Activated naive CD4-positive, alpha-beta T cell treated with anti-CD3 and anti-CD28 coated beads for 36 hours (primary cell): ENCODE data around the gene SEMA3C. TPM values are rescaled to one million over a fixed set of nuclear protein-coding genes. Genes with fewer than 3 reads are reported as not detected.
"Not testable (repeated sequence)": the region's sequence is repeated elsewhere in the genome, so short reads cannot be mapped to it uniquely, and the experiment has no call there.

Experiments
- CTCF ChIA-PET: fragments of 350-600 bp; sonication (Branson Sonifier 250); formaldehyde crosslinking; loops from one replicate; lab custom pipeline; 2021; ENCODE audit warnings: antibody characterized with exemption; lab: Charles Lee
- DNase-seq: peaks from one replicate; pipeline ENCODE4 v3.0.0-alpha.2; 2020
- H3K27ac Mint-ChIP-seq: one replicate; pipeline ENCODE4 v1.8.0; 2021; ENCODE audit warnings: mild to moderate bottlenecking, mixed read lengths
- H3K27me3 Mint-ChIP-seq: one replicate; pipeline ENCODE4 v1.8.0; 2021; ENCODE audit warnings: low read depth, mixed read lengths
- H3K36me3 Mint-ChIP-seq: one replicate; pipeline ENCODE4 v1.8.0; 2021; ENCODE audit warnings: low read depth, mixed read lengths
- H3K4me1 Mint-ChIP-seq: one replicate; pipeline ENCODE4 v1.8.0; 2021; ENCODE audit warnings: low read depth, mixed read lengths
- H3K4me3 Mint-ChIP-seq: one replicate; pipeline ENCODE4 v1.8.0; 2021; ENCODE audit warnings: mild to moderate bottlenecking, moderate library complexity, mixed read lengths
- H3K9me3 Mint-ChIP-seq: one replicate; pipeline ENCODE4 v1.8.0; 2021; ENCODE audit warnings: mixed read lengths
- intact Hi-C: fragments of 100-400 bp; cut with micrococcal nuclease; formaldehyde crosslinking; loops from one replicate; pipeline ENCODE4 v1.15.1; 2023
- total RNA-seq, 2 experiments: library from RNA; stranded (reverse); gene quantifications; one replicate each; pipeline ENCODE4 v1.2.3, GENCODE V29; 2021

SEMA3C gene
- total RNA-seq, 2 experiments from 2014 or later, result not detected

DNA sequence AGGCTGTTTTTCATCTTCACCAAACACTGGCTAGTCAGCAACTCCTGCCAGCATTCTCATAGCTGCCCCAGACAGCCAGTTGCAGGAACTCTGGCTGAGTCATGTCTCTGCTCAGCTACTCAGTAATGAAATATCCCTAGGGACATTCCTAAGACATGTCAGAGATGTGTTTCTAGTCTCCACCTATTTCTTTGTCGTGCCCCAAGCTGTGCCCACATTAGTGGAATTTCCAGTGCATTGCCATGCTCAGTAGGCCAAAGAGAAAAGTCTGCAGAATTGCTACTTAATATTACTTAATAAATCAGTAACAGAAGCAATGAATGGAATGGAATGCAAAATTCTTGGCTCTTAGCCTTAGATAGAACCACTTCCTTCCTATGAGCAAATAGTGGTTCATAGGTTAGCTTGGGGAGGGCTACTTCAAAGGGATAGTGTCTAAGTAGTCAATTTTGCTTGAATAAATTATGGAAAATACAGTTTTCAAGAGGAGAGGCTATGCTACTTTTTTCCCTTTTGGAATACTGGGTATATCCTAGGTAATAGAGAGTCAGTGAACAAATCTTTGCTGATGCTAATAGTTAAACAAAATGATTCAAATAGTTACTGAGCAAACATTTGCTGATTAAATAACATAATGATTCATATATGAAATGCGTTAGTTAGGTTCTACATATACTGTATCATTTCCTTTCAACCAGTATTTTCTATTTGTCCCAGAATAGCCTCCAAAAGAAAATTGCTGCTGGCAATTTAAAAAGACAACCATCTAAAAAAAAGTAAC lies 23.6 kb upstream of the SEMA3C start:
- H3K4me3 Mint-ChIP-seq, result no peak overlapping the region
- CTCF ChIA-PET, result no interaction called here
- intact Hi-C loops, result loop anchor here (5.0 kb wide), 1 partner anchor 50 kb away; no protein-coding TSS in a partner anchor
- no peaks in the 10 kb centered on the region for H3K9me3 Mint-ChIP-seq
- no peaks in the 10 kb centered on the region for H3K27me3 Mint-ChIP-seq
- no peak overlapping the region for H3K27ac Mint-ChIP-seq
- H3K36me3 Mint-ChIP-seq, result no peaks in the 10 kb centered on the region
- H3K4me1 Mint-ChIP-seq, result no peaks in the 10 kb centered on the region
- no peak for DNase-seq

DNA sequence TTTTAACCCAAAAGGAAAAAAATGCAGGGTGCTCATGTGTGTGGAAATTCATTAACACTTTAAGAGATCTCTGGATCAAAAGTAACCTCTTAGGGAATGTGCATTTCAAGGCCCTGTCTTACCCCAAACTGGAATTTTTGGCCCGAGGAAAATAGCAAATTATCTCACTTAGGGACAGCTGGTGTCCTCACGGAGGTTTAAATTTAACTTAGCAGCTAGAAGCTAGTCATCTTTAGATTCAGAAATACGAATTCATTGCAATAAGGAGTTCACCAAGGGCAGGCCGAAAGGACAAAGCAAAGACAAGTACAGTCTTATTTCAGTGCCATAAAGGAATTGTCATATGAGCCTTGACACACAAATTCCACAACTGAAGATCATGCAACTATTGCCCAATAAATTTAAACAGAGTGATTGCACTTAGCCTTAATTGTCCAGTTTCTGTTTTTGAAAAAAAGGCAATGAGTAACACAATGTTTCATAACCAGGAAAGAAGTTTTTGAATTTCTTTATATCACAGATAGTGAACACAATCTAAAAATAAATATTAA lies 22.4 kb upstream of the SEMA3C start:
- CTCF ChIA-PET, result no interaction called here
- intact Hi-C loops, result loop anchor here (5.0 kb wide), 1 partner anchor 49 kb away; no protein-coding TSS in a partner anchor
- Mint-ChIP-seq H3K36me3 (no peaks in the 10 kb centered on the region), H3K4me1 (no peaks in the 10 kb centered on the region), H3K9me3 (no peaks in the 10 kb centered on the region), H3K4me3 (no peak overlapping the region), H3K27ac (no peak overlapping the region), H3K27me3 (no peaks in the 10 kb centered on the region)
- DNase-seq, result no peak

DNA sequence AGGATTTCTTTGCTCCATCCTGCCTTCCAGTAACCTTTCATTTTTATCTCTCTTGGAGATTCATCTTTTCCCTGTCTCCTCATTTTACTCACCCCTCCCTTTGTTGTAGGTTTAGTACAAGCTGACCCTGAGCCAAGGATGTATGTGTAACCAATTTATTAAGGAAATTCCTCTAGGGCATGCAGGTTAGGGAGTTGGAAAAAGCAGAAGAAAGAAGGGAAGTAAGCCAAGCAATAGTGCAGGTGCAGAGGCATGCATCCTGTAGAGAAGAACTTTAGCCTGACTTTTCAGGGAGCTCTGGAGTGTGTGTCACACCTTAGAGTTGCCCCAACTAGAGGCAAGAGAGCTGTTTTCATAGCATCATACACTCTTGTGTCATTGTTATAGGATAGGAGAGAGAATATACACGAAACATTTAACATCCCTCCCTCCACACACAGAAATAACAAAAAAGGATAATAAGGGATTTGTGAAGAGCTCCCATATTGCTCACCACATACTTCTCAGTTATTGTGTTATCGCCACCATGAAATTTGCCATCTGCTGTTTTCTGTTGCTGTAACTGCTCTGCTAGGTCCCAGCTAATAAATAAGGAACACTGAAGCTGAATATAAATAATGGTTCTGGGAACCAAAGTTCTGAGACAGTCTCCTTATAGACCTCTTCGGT lies 21.8 kb upstream of the SEMA3C start:
- no peak for DNase-seq
- Mint-ChIP-seq H3K4me1 (no peaks in the 10 kb centered on the region), H3K27ac (no peak overlapping the region), H3K4me3 (no peak overlapping the region), H3K9me3 (peaks cover 1% of the 10 kb centered on the region), H3K27me3 (no peaks in the 10 kb centered on the region), H3K36me3 (no peaks in the 10 kb centered on the region)
- CTCF ChIA-PET, result interaction anchor here (0.6 kb wide), 1 partner anchor 1145 kb away, joined by 6 read pairs; no protein-coding TSS in a partner anchor
- intact Hi-C loops, result loop anchor here (5.0 kb wide), 1 partner anchor 48 kb away; no protein-coding TSS in a partner anchor

DNA sequence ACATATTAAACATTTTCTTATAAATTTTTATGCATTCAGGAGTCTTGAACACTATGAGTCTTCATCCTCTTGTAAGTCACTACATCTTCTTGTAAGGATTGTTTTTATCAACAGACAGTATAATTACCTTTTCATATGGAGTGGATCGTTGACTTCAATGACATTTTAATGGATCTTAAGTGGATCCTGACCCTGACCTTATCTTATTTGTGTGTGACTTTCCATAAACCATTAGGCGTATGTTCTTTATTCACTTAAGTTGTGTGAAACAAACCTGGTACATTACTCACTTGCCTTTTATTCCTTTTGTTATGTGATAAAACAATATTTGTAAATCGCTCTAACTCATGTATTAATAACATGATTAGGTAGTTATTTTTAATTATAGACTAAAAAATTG lies 18.5 kb upstream of the SEMA3C start:
- no peak for DNase-seq
- Mint-ChIP-seq H3K27ac (no peak overlapping the region), H3K4me1 (no peaks in the 10 kb centered on the region), H3K4me3 (no peak overlapping the region), H3K9me3 (peaks cover 1% of the 10 kb centered on the region), H3K36me3 (no peaks in the 10 kb centered on the region), H3K27me3 (no peaks in the 10 kb centered on the region)
- intact Hi-C loops, result no loop called here
- CTCF ChIA-PET, result no interaction called here

DNA sequence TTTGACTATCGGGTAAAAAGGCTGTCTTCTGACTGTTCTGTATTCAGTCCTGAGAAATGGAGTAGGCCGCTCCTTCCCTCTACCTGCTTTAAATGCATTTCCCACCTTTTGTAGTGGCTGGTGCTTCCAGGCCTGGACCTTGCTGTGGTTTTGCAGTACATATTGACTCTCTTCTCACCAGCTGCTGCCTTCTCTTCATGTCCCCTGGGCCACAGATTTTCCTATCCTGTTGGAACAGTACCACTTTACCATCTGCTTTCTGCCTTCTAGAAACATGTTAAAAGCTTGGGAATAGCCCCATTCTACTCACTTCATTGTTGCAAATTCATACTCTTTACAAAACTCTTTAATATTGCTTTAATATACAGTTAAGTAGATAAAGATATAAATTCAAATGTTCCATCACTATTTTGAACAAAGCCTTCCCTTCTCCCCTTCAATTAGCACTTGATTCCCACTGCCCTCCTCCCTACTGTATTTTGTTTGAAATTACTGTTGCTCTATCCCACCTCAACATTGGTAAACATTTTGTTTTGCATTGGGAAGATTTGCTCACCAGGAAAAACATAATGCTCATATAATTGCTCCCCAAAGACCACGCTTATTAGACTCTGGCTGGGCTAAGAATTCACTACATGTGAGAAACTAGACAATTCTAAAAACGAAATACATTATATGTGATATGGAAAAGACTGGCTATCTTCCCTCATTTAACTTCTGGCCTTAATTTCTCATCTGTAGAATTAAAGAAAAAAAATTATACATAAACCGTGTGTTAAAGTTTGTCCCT lies 17.3 kb upstream of the SEMA3C start:
- Mint-ChIP-seq H3K9me3 (peaks cover 1% of the 10 kb centered on the region), H3K36me3 (no peaks in the 10 kb centered on the region), H3K4me3 (no peak overlapping the region), H3K4me1 (no peaks in the 10 kb centered on the region), H3K27ac (no peak overlapping the region), H3K27me3 (no peaks in the 10 kb centered on the region)
- intact Hi-C loops, result no loop called here
- CTCF ChIA-PET, result no interaction called here
- DNase-seq, result no peak

DNA sequence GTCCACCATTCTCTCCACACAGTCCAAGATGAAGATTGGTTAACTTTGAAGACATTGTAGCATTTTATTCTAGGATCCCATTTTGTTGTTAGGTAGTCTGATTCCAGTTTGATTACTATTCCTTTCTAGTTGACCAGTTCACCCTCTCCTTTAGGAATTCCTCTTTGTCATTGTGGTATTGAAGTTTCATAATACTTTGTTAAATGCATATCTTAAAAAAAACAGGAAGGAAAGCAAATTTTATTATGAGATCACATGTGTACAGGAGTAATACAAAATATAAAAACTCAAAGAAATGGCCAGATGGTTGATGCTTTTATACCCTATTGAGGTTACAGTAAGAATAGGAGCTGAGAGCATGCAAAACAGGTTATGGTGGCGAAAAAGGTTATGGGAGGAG lies 15.5 kb upstream of the SEMA3C start:
- H3K9me3 Mint-ChIP-seq, result peaks cover 1% of the 10 kb centered on the region
- CTCF ChIA-PET, result no interaction called here
- no peaks in the 10 kb centered on the region for H3K4me1 Mint-ChIP-seq
- H3K36me3 Mint-ChIP-seq, result no peaks in the 10 kb centered on the region
- no peak overlapping the region for H3K27ac Mint-ChIP-seq
- no peak overlapping the region for H3K4me3 Mint-ChIP-seq
- no peaks in the 10 kb centered on the region for H3K27me3 Mint-ChIP-seq
- DNase-seq, result no peak
- intact Hi-C loops, result no loop called here

DNA sequence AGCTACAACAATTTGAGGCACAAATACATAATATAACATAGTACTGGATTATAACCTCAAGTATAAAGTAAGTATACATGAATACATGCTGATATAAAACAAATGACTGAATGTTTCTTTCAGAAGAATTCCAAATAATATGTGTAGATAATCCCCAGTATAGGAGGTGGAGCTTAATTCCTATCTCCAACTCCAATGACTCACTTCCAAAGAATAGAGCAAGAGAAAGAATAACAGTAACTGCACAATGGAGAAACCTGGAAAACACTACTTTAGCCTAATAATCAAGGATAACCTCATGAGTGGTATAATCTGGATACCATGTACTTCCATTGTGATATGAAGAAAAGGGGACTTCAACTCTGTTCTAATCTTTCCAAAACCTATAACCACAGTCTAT lies 13.7 kb upstream of the SEMA3C start:
- no peak for DNase-seq
- intact Hi-C loops, result no loop called here
- Mint-ChIP-seq H3K4me1 (no peaks in the 10 kb centered on the region), H3K27ac (no peak overlapping the region), H3K4me3 (no peak overlapping the region), H3K27me3 (no peaks in the 10 kb centered on the region), H3K9me3 (peaks cover 1% of the 10 kb centered on the region), H3K36me3 (no peaks in the 10 kb centered on the region)
- CTCF ChIA-PET, result no interaction called here

DNA sequence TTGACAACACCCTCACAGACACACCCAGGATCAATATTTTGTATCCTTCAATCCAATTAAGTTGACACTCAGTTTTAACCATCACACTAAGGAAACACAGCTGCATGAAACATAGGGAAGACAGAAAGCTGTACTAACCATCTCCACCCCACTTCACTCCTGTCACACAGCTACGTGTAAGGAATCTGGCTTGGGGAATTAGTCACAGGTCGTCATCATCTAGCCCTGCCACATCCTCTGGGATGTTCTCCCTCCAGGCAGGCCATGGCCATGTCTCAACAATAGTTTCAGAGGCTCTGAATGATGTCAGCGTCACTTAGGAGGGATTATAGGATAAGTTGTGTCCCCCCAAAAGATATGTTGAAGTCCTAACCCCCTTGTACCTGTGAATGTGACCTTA lies 10.8 kb upstream of the SEMA3C start:
- DNase-seq, result no peak

DNA sequence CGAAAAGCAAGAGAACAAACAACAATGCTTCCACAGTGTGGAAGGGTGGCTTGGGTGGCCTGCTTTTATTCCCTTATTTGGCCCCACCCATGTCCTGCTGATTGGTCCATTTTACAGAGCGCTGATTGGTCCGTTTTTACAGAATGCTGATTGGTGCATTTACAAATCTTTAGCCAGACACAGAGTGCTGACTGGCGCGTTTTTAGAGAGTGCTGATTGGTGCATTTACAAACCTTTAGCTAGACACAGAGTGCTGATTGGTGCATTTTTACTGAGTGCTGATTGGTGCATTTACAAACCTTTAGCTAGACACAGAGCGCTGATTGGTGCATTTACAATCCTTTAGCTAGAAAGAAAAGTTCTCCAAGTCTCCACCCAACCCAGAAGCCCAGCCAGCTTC lies 8.1 kb upstream of the SEMA3C start:
- H3K27ac Mint-ChIP-seq, H3K27me3 Mint-ChIP-seq, H3K4me1 Mint-ChIP-seq, H3K36me3 Mint-ChIP-seq, H3K9me3 Mint-ChIP-seq, intact Hi-C loops, DNase-seq, CTCF ChIA-PET, H3K4me3 Mint-ChIP-seq: not testable (repeated sequence)

More for the DNA sequence above, 10.8 kb upstream of the SEMA3C start:
- H3K9me3 Mint-ChIP-seq, result no peaks in the 10 kb centered on the region
- CTCF ChIA-PET, result no interaction called here
- H3K4me3 Mint-ChIP-seq, result no peak overlapping the region
- H3K27me3 Mint-ChIP-seq, result no peaks in the 10 kb centered on the region
- intact Hi-C loops, result no loop called here
- H3K27ac Mint-ChIP-seq, result no peak overlapping the region
- H3K36me3 Mint-ChIP-seq, result no peaks in the 10 kb centered on the region
- H3K4me1 Mint-ChIP-seq, result no peaks in the 10 kb centered on the region

DNA sequence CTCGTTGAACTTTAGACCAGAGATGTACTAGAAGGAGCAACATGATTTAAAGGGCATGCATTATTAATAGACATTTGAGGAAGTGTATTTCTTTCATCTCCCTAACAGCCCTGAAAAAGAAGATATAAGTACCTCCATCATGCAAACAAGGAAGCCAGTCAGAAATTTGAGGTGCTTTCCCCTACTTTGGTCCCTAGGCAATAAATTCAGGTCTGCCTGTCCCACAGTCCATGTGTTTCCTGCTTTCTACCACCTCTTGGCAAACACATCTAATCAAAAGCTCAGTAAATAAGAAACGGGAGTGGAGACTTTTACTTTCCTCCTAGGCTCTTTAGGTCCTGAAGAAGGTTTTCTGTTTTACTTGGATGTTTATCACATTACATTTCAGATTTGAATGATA lies 5.2 kb upstream of the SEMA3C start:
- no peak for DNase-seq
- Mint-ChIP-seq H3K9me3 (no peaks in the 10 kb centered on the region), H3K27ac (no peak overlapping the region), H3K36me3 (no peaks in the 10 kb centered on the region), H3K4me3 (no peak overlapping the region), H3K27me3 (peaks cover 23% of the 10 kb centered on the region), H3K4me1 (peaks cover 3% of the 10 kb centered on the region)
- intact Hi-C loops, result no loop called here
- CTCF ChIA-PET, result no interaction called here

DNA sequence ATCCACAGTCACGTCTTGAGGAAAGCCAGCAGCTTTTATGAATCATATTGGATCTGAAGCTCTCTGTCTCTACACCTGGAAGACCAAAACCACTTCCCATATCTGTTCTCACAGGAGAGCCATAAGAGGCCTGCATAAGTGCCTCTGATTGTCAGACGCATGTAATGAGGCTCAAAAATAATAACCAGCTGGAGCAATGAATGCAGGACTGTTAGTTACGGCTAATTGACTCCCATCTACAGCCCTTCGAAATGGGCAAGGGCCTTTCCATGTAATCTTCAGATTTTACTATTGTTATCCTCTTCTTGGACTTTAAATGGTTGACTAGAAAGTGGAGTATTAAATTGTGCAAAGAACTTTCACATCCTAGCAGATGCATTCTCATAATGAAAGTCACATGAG lies 4.4 kb upstream of the SEMA3C start:
- no peak overlapping the region for H3K27ac Mint-ChIP-seq
- peaks cover 7% of the 10 kb centered on the region for H3K4me1 Mint-ChIP-seq
- H3K9me3 Mint-ChIP-seq, result no peaks in the 10 kb centered on the region
- intact Hi-C loops, result no loop called here
- CTCF ChIA-PET, result no interaction called here
- no peak overlapping the region for H3K4me3 Mint-ChIP-seq
- no peaks in the 10 kb centered on the region for H3K36me3 Mint-ChIP-seq
- peaks cover 27% of the 10 kb centered on the region for H3K27me3 Mint-ChIP-seq
- DNase-seq, result no peak
